ENCODE measurements around the gene ENTREP3. TPM values are rescaled to one million over a fixed set of nuclear protein-coding genes. Genes with fewer than 3 reads are reported as not detected.

Gene ENTREP3
- polyA plus RNA-seq, 1 donor (not counting 4 experiments of a cell fraction or from before 2014, with no cell fraction given) = 8.8 TPM

DNA sequence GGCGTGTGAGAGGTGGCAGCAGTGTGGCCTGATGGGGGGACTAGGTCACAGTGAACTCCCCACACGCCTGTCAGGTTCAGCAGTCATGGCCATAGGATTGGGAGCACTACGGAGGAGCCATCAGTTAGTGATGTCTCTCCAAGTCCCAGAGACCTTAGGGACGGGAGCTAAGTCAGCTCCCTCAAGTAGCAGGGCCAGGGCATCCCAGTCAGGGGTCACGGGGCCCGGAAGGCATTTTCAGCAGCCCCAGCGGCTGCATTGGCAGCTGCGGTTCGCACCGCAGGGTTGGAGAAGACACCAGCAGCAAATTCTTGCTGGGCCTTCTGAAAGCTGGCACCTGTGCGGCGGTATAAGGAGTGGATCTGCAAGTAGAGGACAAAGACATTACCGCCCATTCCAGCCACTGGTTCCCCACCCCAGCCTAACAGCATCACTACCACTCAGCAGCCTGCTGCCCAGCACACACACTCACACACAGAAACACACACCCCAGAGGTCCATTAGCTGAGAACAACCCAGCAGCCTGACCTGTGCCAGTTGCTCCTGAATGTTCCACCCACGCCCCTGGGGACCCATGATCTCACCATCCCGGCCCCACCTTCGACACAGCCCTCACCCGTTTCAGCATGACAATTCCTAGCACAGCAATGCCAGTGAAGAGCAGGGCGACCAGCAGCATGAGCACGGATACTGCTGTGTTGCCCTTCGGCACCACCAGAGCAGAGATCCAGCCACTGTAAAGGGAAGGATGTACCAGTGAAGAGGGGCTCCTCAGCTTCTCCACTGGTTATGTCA is 972 bp upstream of the ENTREP3 start:
- H2AFZ ChIP-seq (ENCODE audit: control insufficient read depth, low read length) = peak overlapping the region; percentile 30
- H3K9me1 ChIP-seq (ENCODE audit: control insufficient read depth, extremely low read depth, insufficient read depth, low read length) = no peaks in the 10 kb centered on the region
- H4K20me1 ChIP-seq (ENCODE audit: control insufficient read depth, extremely low read depth, insufficient read depth, low read length) = no peaks in the 10 kb centered on the region
- H3K9ac ChIP-seq (ENCODE audit: control insufficient read depth, extremely low read depth, insufficient read depth, low read length) = peak overlapping the region; percentile 77
- H3K4me1 ChIP-seq (ENCODE audit: control insufficient read depth, extremely low read depth, insufficient read depth, low read length) = peaks cover 24% of the 10 kb centered on the region
- peak overlapping the region; percentile 69 for H3K27ac ChIP-seq (ENCODE audit: control insufficient read depth, insufficient read depth, low read length)
- H3K4me2 ChIP-seq (ENCODE audit: control insufficient read depth, extremely low read depth, insufficient read depth, low read depth, low read length) = peak overlapping the region; percentile 94
- TF ChIP-seq, protein P1, sequence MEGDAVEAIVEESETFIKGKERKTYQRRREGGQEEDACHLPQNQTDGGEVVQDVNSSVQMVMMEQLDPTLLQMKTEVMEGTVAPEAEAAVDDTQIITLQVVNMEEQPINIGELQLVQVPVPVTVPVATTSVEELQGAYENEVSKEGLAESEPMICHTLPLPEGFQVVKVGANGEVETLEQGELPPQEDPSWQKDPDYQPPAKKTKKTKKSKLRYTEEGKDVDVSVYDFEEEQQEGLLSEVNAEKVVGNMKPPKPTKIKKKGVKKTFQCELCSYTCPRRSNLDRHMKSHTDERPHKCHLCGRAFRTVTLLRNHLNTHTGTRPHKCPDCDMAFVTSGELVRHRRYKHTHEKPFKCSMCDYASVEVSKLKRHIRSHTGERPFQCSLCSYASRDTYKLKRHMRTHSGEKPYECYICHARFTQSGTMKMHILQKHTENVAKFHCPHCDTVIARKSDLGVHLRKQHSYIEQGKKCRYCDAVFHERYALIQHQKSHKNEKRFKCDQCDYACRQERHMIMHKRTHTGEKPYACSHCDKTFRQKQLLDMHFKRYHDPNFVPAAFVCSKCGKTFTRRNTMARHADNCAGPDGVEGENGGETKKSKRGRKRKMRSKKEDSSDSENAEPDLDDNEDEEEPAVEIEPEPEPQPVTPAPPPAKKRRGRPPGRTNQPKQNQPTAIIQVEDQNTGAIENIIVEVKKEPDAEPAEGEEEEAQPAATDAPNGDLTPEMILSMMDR (optimal IDR thresholded peaks at IDR 0.05 in 1 of 3, IDR thresholded peaks at IDR 0.05 in 1 of 3, conservative IDR thresholded peaks at IDR 0.05 in 1 of 3; ENCODE audit: extremely low read depth in 1 of 3, insufficient read depth in 2 of 3, low read length in 3 of 3) = no peak
- no peak for TF ChIP-seq EZH2 (IDR thresholded peaks at IDR 0.05; ENCODE audit: low read length)
- DNase-seq (ENCODE audit: low read depth, low spot score) (no peak), FAIRE-seq (no peak)
- peak overlapping the region in 1 of 3 experiments; percentile 83 for H3K4me3 ChIP-seq (ENCODE audit: control insufficient read depth in 2 of 3, extremely low read depth in 1 of 3, insufficient read depth in 2 of 3, low read depth in 1 of 3, low read length in 3 of 3)
- H3K79me2 ChIP-seq (ENCODE audit: control insufficient read depth, insufficient read depth, low read length) = peaks cover 25% of the 10 kb centered on the region
- dilution Hi-C loops (cut with MboI; ENCODE audit: extremely low pct_ligation_motif_present, low sequenced_read_pairs) = no loop called here
- no peaks in the 10 kb centered on the region for H3K9me3 ChIP-seq (ENCODE audit: control insufficient read depth, low read depth, low read length)
- peaks cover 7 to 16% of the 10 kb centered on the region in 2 experiments for H3K36me3 ChIP-seq (ENCODE audit: control insufficient read depth in 2 of 2, extremely low read depth in 1 of 2, insufficient read depth in 2 of 2, low read length in 2 of 2)
- H3K27me3 ChIP-seq (ENCODE audit: control insufficient read depth, extremely low read depth, insufficient read depth, low read length) = no peaks in the 10 kb centered on the region

DNA sequence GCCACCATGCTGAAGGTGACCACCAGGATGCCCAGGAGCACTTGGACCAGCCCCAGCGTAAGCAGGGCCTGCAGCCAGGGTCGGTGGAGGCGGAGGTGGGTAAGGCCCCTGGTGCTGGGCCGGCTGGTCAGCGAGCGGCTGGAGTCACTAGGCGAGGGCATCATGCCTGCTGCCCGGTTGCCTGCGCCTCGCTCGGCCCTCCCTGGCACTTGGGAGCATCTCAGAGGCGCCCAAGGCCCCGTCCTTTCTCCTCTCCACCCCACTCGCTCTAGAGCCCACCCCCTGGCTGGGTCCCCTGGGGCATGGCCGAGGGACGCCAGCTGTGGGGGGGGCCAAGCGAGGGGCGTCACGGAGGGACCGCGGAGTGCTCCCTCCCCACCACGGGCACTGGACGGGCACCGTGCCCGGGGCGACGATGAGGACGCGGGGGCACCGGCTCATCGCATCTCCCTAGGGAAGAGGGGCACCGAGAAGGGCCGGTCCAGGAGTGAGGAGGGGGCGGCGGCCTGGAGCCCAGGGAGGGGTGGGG is 505 bp downstream of the ENTREP3 start:
- Histone ChIP-seq H3K4me2 (ENCODE audit: control insufficient read depth, extremely low read depth, insufficient read depth, low read depth, low read length) (peak overlapping the region; percentile 94), H3K4me1 (ENCODE audit: control insufficient read depth, extremely low read depth, insufficient read depth, low read length) (peaks cover 19% of the 10 kb centered on the region), H3K79me2 (ENCODE audit: control insufficient read depth, insufficient read depth, low read length) (peaks cover 13% of the 10 kb centered on the region), H2AFZ (ENCODE audit: control insufficient read depth, low read length) (peak overlapping the region; percentile 93), H4K20me1 (ENCODE audit: control insufficient read depth, extremely low read depth, insufficient read depth, low read length) (no peaks in the 10 kb centered on the region), H3K36me3 (ENCODE audit: control insufficient read depth in 2 of 2, extremely low read depth in 1 of 2, insufficient read depth in 2 of 2, low read length in 2 of 2) (peaks cover 7 to 17% of the 10 kb centered on the region in 2 experiments), H3K9me1 (ENCODE audit: control insufficient read depth, extremely low read depth, insufficient read depth, low read length) (no peaks in the 10 kb centered on the region), H3K9me3 (ENCODE audit: control insufficient read depth, low read depth, low read length) (no peaks in the 10 kb centered on the region), H3K9ac (ENCODE audit: control insufficient read depth, extremely low read depth, insufficient read depth, low read length) (peak overlapping the region; percentile 77), H3K4me3 (ENCODE audit: control insufficient read depth in 2 of 3, extremely low read depth in 1 of 3, insufficient read depth in 2 of 3, low read depth in 1 of 3, low read length in 3 of 3) (peak overlapping the region; percentile 77 to 83 (median 81)), H3K27me3 (ENCODE audit: control insufficient read depth, extremely low read depth, insufficient read depth, low read length) (no peaks in the 10 kb centered on the region), H3K27ac (ENCODE audit: control insufficient read depth, insufficient read depth, low read length) (no peak overlapping the region)
- dilution Hi-C loops (cut with MboI; ENCODE audit: extremely low pct_ligation_motif_present, low sequenced_read_pairs) = no loop called here
- DNase-seq (ENCODE audit: low read depth, low spot score) (no peak), FAIRE-seq (no peak)
- TF ChIP-seq EZH2 (IDR thresholded peaks at IDR 0.05; ENCODE audit: low read length) = no peak
- TF ChIP-seq, protein P1 (optimal IDR thresholded peaks at IDR 0.05 in 1 of 3, IDR thresholded peaks at IDR 0.05 in 1 of 3, conservative IDR thresholded peaks at IDR 0.05 in 1 of 3; ENCODE audit: extremely low read depth in 1 of 3, insufficient read depth in 2 of 3, low read length in 3 of 3) = no peak
